Spleen (tissue), 7 donors: Measurements from ENCODE around the gene LRMDA.

Experiments
- CTCF ChIP-seq, 11 experiments: fragments of 200-600 bp in 7 of 11; fragments of 450-650 bp in 4 of 11; sonication (generic) in 4 of 11; IDR thresholded peaks in 8 of 11; conservative IDR thresholded peaks in 3 of 11; 1 replicate in 7 of 11; 2 replicates in 4 of 11; pipeline versions ENCODE4 v1.4.0 to v1.8.0; 2016 to 2021; ENCODE audit warnings: antibody characterized with exemption in 11 of 11, inconsistent platforms in 4 of 11, mild to moderate bottlenecking in 1 of 11
- POLR2AphosphoS5 ChIP-seq, 3 donors: sonication (generic); formaldehyde crosslinking; IDR thresholded peaks; one replicate each; pipeline ENCODE4 v1.5.1; 2017; ENCODE audit warnings: antibody characterized with exemption in 3 of 3
- donor health status: DM: no; HTN: no; CAD: no; lungs with moderate emphysema.
- donor health status: DM: no; HTN: no; CAD: no.
- donor health status: DM: no; HTN: no; CAD: no.

- no peak for TF ChIP-seq CTCF (IDR thresholded peaks at IDR 0.05 in 8 of 11, conservative IDR thresholded peaks at IDR 0.05 in 3 of 11)
- no peak for TF ChIP-seq POLR2AphosphoS5 (IDR thresholded peaks at IDR 0.05)
Observed at GRCh38 chr10:75541411-75541810, 110.0 kb downstream of the LRMDA start.
